ENCODE results near the gene CBX3.
"Not testable (repeated sequence)": the region's sequence is repeated elsewhere in the genome, so short reads cannot be mapped to it uniquely, and the experiment has no call there.

The CBX3 gene

DNA sequence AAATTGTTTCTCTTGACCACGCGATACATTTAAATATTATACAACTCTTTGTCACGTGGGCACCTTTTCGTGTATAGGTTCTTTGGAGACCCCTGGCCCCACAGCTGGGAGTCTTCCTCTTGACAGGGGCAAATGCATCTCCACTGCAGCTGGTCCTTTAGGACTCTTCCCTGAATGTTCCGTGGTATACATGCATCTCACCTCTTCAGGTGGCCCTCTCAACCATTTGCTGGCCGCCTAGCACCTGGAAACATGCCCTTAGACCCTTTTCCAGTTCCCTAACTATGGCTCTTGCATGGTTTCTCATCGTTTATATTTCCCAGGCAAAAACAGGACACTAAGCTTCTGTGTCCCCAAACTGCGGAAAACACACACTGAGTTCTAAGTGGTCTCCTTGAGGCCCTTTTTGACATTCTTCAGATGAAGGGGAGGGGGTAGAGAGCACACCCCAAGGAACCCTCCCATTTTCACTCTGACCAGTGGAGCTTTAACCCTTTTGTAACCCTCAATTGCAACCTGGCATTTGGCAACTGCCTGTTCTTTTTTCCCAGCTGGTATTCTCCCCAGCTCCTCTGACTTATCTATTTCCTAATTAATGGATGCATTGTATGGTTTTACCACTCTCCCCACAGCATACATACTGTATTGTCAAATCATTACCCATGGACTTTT is 21.6 kb upstream of the CBX3 start:
- DNase-seq (ENCODE audit: insufficient read length, low spot score): no peak
- FAIRE-seq: no peak
- no peak for TF ChIP-seq POLR2A (IDR thresholded peaks at IDR 0.05; ENCODE audit: low read depth, low read length)

DNA sequence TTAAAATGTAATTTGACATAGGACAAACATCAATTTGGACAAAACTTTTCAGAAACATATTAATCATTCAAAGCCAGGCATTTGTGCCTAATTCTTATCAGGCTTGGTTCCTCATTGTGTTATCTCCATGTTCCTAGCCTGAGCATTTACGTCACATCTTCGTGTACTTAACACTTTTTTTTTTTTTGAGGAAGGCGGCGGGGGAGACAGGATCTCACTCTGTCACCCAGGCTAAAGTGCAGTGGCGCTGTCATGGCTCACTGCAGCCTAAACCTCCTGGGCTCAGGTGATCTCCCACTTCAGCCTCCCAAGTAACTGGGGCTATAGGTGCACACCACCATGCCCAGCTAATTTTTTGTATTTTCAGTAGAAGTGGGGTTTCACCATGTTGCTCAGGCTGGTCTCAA is 20.8 kb upstream of the CBX3 start:
- no peak for TF ChIP-seq POLR2A (IDR thresholded peaks at IDR 0.05; ENCODE audit: low read depth, low read length)
- FAIRE-seq (no peak), DNase-seq (ENCODE audit: insufficient read length, low spot score) (no peak)

DNA sequence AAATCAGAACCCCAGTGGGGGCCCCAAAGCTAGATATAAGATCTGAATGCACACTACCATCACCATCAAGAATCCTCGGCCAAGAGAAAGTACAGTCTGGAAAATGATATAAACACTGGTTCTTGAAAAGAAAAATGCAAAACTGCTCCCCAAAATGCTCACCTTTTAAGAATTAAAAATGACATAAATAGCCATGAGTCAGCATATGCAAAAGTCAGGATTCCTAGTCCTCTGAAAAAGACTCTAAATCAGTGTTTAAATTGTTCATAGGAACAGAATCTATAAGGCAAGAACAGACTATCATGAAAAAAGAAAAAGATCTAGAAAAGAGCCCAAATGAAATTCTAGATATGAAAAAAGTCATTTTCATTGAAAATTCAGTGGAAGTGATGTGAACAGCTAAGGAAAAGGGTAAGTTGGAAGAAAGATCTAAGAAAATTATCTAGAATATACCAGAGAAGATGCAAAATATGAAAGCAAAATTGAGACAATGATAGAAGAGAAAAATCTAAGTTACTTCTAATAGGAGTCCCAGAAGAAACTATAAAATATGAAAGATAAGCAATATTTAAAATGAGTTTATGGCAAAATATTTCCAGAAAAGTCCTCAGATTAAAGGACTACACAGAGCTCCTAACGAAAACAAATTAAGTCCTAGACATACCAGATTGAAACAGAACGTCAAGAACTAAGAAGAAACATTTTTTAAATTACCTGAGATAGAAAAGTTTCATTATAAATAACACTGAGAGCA is 19.9 kb upstream of the CBX3 start:
- DNase-seq (ENCODE audit: insufficient read length, low spot score): no peak
- FAIRE-seq: no peak
- no peak for TF ChIP-seq POLR2A (IDR thresholded peaks at IDR 0.05; ENCODE audit: low read depth, low read length)

DNA sequence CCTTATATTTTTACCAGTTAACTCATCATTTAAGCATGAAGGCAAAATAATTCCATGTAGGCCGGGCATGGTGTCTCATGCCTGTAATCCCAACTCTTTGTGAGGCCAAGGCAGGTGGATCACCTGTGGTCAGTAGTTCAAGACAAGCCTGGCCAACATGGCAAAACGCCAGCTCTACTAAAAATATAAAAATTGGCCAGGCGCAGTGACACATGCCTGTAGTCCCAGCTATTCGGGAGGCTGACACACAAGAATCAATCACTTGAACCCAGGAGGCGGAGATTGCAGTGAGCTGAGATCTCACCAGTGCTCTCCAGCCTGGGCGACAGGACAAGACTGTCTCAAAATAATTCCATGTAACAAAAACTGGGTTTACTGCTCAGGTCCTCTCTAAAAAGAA is 19.3 kb upstream of the CBX3 start:
- TF ChIP-seq POLR2A (IDR thresholded peaks at IDR 0.05; ENCODE audit: low read depth, low read length): no peak
- no peak for DNase-seq (ENCODE audit: insufficient read length, low spot score)
- no peak for FAIRE-seq

DNA sequence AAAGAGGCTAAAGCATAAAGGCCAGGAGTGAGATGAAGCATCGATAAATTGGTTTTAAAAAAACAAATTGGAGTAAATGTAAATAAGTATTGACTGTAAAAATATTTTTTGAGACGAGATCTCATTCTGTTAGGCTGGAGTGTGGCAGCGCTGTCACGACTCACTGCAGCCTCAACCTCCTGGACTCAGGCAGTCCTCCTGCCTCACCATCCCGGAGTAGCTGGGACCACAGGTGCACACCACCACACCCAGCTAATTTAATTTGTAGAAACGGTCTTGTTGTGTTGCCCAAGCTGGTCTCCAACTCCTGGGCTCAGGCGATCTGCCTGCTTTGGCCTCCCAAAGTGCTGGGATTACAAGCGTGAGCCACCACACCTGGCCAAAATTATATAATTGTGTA is 18.8 kb upstream of the CBX3 start:
- DNase-seq (ENCODE audit: insufficient read length, low spot score) (no peak), FAIRE-seq (no peak)
- no peak for TF ChIP-seq POLR2A (IDR thresholded peaks at IDR 0.05; ENCODE audit: low read depth, low read length)

DNA sequence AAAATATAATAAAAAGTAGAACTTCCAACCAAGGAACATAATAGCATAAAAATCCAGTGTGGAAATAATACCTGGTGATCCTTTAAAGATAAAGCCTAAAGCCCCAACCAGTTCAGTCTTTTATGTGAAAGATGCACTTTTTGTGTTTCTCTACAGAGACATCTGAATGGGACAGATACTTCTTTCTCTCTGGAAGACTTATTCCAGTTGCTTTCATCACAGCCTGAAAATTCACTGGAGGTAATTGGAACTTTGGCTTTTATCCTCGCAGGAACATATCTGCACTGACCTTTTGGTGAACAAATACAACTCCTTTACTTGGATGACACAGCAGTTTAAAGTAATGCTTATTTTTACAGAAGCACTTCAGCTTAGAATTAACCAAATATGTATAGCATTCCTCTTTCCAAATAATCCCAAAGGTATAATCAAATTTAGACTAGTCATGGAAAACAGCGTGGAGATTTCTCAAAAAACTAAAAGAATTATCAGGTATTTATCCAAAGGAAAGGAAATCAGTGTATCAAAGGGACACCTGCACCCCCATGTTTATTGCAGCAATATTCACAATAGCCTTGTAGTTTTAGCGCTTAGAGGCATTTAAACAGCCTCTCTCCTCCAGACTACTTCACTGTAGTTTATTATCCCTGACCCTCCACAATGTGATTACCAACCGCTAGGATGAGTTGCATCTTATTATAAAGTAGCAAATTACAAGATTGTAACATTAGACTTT is 17.8 kb upstream of the CBX3 start:
- DNase-seq (ENCODE audit: insufficient read length, low spot score): no peak
- no peak for FAIRE-seq
- TF ChIP-seq POLR2A (IDR thresholded peaks at IDR 0.05; ENCODE audit: low read depth, low read length): no peak

DNA sequence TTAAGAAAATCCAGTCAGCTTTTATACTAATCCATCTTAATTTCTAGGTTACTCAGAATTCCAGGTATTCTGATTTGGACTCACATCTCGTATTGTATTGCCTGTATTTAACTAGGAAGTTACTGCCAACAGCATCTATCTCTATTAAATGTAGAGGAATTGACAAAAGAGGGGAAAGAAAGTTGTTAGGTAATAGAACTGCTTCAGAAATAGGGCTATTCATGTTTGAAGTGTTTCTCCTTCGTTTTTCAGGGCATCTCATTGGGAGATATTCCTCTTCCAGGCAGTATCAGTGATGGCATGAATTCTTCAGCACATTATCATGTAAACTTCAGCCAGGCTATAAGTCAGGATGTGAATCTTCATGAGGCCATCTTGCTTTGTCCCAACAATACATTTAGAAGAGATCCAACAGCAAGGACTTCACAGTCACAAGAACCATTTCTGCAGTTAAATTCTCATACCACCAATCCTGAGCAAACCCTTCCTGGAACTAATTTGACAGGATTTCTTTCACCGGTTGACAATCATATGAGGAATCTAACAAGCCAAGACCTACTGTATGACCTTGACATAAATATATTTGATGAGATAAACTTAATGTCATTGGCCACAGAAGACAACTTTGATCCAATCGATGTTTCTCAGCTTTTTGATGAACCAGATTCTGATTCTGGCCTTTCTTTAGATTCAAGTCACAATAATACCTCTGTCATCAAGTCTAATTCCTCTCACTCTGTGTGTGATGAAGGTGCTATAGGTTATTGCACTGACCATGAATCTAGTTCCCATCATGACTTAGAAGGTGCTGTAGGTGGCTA is 17.1 kb upstream of the CBX3 start:
- not testable (repeated sequence) for DNase-seq (ENCODE audit: insufficient read length, low spot score); FAIRE-seq

DNA sequence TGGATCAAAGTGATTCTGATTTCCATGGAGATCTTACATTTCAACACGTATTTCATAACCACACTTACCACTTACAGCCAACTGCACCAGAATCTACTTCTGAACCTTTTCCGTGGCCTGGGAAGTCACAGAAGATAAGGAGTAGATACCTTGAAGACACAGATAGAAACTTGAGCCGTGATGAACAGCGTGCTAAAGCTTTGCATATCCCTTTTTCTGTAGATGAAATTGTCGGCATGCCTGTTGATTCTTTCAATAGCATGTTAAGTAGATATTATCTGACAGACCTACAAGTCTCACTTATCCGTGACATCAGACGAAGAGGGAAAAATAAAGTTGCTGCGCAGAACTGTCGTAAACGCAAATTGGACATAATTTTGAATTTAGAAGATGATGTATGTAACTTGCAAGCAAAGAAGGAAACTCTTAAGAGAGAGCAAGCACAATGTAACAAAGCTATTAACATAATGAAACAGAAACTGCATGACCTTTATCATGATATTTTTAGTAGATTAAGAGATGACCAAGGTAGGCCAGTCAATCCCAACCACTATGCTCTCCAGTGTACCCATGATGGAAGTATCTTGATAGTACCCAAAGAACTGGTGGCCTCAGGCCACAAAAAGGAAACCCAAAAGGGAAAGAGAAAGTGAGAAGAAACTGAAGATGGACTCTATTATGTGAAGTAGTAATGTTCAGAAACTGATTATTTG is 16.3 kb upstream of the CBX3 start:
- FAIRE-seq (no peak), DNase-seq (ENCODE audit: insufficient read length, low spot score) (no peak)

DNA sequence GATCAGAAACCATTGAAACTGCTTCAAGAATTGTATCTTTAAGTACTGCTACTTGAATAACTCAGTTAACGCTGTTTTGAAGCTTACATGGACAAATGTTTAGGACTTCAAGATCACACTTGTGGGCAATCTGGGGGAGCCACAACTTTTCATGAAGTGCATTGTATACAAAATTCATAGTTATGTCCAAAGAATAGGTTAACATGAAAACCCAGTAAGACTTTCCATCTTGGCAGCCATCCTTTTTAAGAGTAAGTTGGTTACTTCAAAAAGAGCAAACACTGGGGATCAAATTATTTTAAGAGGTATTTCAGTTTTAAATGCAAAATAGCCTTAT is 15.7 kb upstream of the CBX3 start:
- no peak for FAIRE-seq
- no peak for TF ChIP-seq POLR2A (IDR thresholded peaks at IDR 0.05; ENCODE audit: low read depth, low read length)

More for the DNA sequence above, 16.3 kb upstream of the CBX3 start:
- no peak for TF ChIP-seq POLR2A (IDR thresholded peaks at IDR 0.05; ENCODE audit: low read depth, low read length)

DNA sequence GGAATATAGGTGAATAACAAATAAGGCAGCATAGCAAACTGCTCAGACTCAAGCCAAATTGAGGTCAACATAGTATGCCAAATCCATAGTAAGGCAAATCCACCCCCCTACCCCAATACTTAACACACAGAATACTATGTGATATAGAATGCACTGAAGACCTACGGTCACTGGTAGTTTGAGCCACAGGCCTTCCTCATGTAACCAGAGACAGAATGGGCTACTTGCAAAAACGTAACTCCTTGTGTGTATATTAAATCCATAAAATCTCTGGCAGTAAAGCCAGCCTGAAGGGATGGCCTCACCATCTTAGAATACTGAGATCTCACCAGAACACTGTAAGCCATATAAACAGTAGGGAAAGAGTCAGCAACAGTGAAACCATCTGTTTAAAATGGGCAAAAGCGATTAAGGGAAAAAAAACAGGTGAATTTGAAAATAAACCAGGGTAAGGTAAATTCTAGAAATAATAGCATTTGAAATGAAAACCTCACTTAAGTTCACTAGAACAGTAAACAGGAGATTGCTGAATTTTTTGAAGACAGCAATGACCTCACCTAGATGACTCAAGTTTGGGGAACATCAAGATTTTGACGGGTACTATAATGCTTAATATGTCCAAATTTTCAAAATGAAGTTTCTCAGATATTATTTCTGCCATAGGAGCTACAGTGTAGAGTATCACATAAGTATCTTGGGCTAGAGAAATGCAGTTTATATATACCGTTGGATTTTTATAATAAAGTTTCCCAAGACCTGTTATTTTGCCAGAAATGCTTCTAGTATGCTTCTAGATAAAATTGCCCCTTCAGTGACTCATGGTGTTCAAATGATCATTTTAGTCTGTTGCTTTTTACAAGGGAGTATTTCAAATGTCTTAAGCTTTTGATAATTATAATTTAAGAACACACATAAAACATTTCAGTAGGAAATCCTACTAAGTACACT is 14.9 kb upstream of the CBX3 start:
- no peak for TF ChIP-seq POLR2A (IDR thresholded peaks at IDR 0.05; ENCODE audit: low read depth, low read length)
- DNase-seq (ENCODE audit: insufficient read length, low spot score) (no peak), FAIRE-seq (no peak)

More for the DNA sequence above, 15.7 kb upstream of the CBX3 start:
- DNase-seq (ENCODE audit: insufficient read length, low spot score): no peak

DNA sequence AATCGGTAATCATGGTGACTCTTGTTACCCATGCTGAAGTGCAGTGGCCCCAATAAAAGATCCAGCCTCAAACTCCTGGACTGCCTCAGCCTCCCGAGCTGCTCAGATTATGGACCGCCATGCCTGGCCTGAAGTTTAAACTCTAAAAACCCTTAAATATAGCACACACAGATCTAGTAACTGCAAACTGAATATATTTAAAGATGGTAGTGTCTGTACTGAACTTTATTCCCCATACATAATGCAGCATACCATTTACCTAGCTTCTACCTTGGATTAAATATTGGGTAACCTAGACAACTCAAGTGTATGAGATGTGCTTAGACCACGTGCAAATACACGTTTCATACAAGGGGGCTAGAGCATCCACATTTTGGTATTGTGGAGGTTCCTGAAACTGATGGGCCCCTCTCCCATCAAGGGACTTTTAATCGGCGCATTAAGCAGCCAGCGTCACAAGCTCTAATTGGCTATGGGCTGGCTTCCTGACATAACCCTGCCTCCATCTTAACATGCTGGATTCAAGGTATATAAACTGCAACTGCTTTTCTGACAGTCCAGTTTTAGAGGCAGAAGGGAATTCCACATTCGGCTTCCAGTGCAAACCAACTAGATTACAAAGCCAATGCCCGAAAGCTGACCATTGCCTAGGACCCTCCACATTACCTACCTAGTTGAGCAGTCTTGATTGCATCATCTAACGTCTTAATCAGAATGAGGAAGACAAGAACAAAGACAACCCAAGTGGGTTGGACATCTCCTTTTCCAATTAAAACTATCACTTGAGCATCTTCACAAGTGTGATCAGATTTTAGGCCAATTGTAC is 14.0 kb upstream of the CBX3 start:
- no peak for FAIRE-seq
- TF ChIP-seq POLR2A (IDR thresholded peaks at IDR 0.05; ENCODE audit: low read depth, low read length): no peak
- DNase-seq (ENCODE audit: insufficient read length, low spot score): no peak

All from H54 (cell line).